SU-DHL-6 (cell line): ENCODE data around the gene COL1A2.

Experiments used
- H2AFZ ChIP-seq: fragments of 200-600 bp; sonication (generic); 2 replicates; pipeline ENCODE4 v1.6.1; 2014; ENCODE audit warnings: low read depth, mild to moderate bottlenecking, moderate library complexity, mixed read lengths, antibody characterized with exemption, low read length; ENCODE audit not compliant: severe bottlenecking
- H3F3A ChIP-seq: fragments of 200-600 bp; shearing (Covaris generic); 2 replicates; pipeline ENCODE4 v1.6.0; 2016; ENCODE audit warnings: antibody characterized with exemption, mild to moderate bottlenecking; ENCODE audit not compliant: insufficient read depth
- H3K27ac ChIP-seq: fragments of 200-600 bp; sonication (generic); 2 replicates; pipeline ENCODE4 v1.5.1; 2016; ENCODE audit warnings: low read depth, mild to moderate bottlenecking, low read length, moderate library complexity, mixed read lengths
- H3K27me3 ChIP-seq: fragments of 200-600 bp; sonication (generic), shearing (Covaris generic); 2 replicates; pipeline ENCODE4 v1.6.0; 2014; ENCODE audit warnings: mild to moderate bottlenecking, low read length
- H3K36me3 ChIP-seq: fragments of 200-600 bp; sonication (generic); 2 replicates; pipeline ENCODE4 v1.6.1; 2014; ENCODE audit warnings: mild to moderate bottlenecking, low read length, mixed read lengths
- H3K4me2 ChIP-seq: fragments of 300-600, 200-600 bp; shearing (Covaris generic), sonication (generic); 2 replicates; pipeline ENCODE4 v1.6.0; 2014; ENCODE audit warnings: low read length, low read depth, mild to moderate bottlenecking; ENCODE audit not compliant: poor library complexity, severe bottlenecking
- H3K4me3 ChIP-seq: fragments of 200-600 bp; sonication (generic); 2 replicates; pipeline ENCODE4 v1.5.1; 2014; ENCODE audit warnings: antibody characterized with exemption, low read length, mild to moderate bottlenecking, mixed read lengths; ENCODE audit not compliant: insufficient read depth, poor library complexity, severe bottlenecking
- H3K79me2 ChIP-seq: fragments of 200-600 bp; sonication (generic); 2 replicates; pipeline ENCODE4 v1.6.1; 2014; ENCODE audit warnings: mild to moderate bottlenecking, low read length, moderate library complexity; ENCODE audit not compliant: insufficient read depth
- H3K9ac ChIP-seq: fragments of 200-600 bp; sonication (generic); 2 replicates; pipeline ENCODE4 v1.7.0; 2014; ENCODE audit warnings: mild to moderate bottlenecking, low read length
- H3K9me2 ChIP-seq: fragments of 200-600 bp; sonication (generic); replicated peaks from 2 replicates; pipeline ENCODE4 v1.6.1; 2014; ENCODE audit warnings: low read length; ENCODE audit not compliant: insufficient read depth
- H3K9me3 ChIP-seq: fragments of 200-600 bp; sonication (generic); 2 replicates; pipeline ENCODE4 v1.6.1; 2014; ENCODE audit warnings: low read length, mixed read lengths; ENCODE audit not compliant: insufficient read depth
- H4K20me1 ChIP-seq: fragments of 200-600 bp; sonication (generic); 2 replicates; pipeline ENCODE4 v1.6.1; 2014; ENCODE audit warnings: low read depth, mild to moderate bottlenecking, antibody characterized with exemption, low read length, moderate library complexity, mixed read lengths
- CTCF ChIP-seq: fragments of 200-600 bp; sonication (generic); IDR thresholded peaks from one replicate; pipeline ENCODE4 v1.5.1; 2017; ENCODE audit warnings: antibody characterized with exemption, mild to moderate bottlenecking, low read length, moderate library complexity; ENCODE audit not compliant: insufficient read depth, poor library complexity, severe bottlenecking
- EZH2phosphoT487 ChIP-seq: fragments of 200-600 bp; sonication (generic), shearing (Covaris generic); conservative IDR thresholded peaks from 2 replicates; pipeline ENCODE4 v1.6.1; 2018; ENCODE audit warnings: mild to moderate bottlenecking, antibody characterized with exemption, low read length, moderate library complexity, mixed read lengths

COL1A2 gene

GRCh38 chr7:94350734-94351133 lies 44.0 kb upstream of the COL1A2 start:
- TF ChIP-seq CTCF (no peak), EZH2phosphoT487 (no peak)
- Histone ChIP-seq H3K9me2 (no peaks in the 10 kb centered on the region), H3F3A (no peaks in the 10 kb centered on the region)

GRCh38 chr7:94351703-94352102 lies 43.0 kb upstream of the COL1A2 start:
- H2AFZ ChIP-seq, result no peak overlapping the region
- no peaks in the 10 kb centered on the region for H3K27me3 ChIP-seq
- no peaks in the 10 kb centered on the region for H3K79me2 ChIP-seq
- no peaks in the 10 kb centered on the region for H3K36me3 ChIP-seq
- no peak overlapping the region for H3K4me2 ChIP-seq
- H3K27ac ChIP-seq, result no peak overlapping the region
- TF ChIP-seq CTCF, result no peak
- TF ChIP-seq EZH2phosphoT487, result no peak
- no peaks in the 10 kb centered on the region for H3K9me2 ChIP-seq
- H3K4me3 ChIP-seq, result no peak overlapping the region
- no peaks in the 10 kb centered on the region for H3K9me3 ChIP-seq
- no peaks in the 10 kb centered on the region for H3F3A ChIP-seq
- H3K9ac ChIP-seq, result no peak overlapping the region
- no peaks in the 10 kb centered on the region for H4K20me1 ChIP-seq

More at GRCh38 chr7:94350734-94351133, 44.0 kb upstream of the COL1A2 start:
- Histone ChIP-seq H3K27me3 (no peaks in the 10 kb centered on the region), H3K4me2 (no peak overlapping the region), H4K20me1 (no peaks in the 10 kb centered on the region), H3K9ac (no peak overlapping the region), H3K36me3 (no peaks in the 10 kb centered on the region), H2AFZ (no peak overlapping the region), H3K79me2 (no peaks in the 10 kb centered on the region), H3K27ac (no peak overlapping the region), H3K9me3 (no peaks in the 10 kb centered on the region), H3K4me3 (no peak overlapping the region)

DNA sequence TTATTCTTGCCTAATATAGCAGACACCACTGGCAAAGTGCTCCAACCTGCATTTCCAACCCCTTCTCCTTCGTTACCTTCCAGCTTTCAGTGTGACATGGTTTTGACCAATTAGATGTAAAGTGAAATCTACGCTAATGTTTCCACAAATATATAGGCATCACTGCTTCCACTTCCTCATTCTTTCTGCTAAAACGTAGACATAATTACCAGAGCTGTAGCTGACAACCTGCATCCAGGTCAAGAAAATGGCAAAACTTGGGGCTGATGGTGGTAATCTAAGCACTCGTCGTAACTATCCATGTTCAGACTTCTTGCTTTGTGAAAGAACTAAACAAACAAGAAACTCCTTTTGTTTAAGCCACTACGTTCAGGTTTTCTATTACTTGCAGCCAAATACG lies 41.8 kb upstream of the COL1A2 start:
- Histone ChIP-seq H4K20me1 (no peaks in the 10 kb centered on the region), H3K4me2 (no peak overlapping the region), H3K27me3 (no peaks in the 10 kb centered on the region), H3K9me2 (no peaks in the 10 kb centered on the region), H3K4me3 (no peak overlapping the region), H3F3A (no peaks in the 10 kb centered on the region), H3K79me2 (no peaks in the 10 kb centered on the region), H3K9me3 (no peaks in the 10 kb centered on the region), H3K36me3 (no peaks in the 10 kb centered on the region), H3K27ac (no peak overlapping the region), H3K9ac (no peak overlapping the region), H2AFZ (no peak overlapping the region)
- TF ChIP-seq EZH2phosphoT487, result no peak
- no peak for TF ChIP-seq CTCF

DNA sequence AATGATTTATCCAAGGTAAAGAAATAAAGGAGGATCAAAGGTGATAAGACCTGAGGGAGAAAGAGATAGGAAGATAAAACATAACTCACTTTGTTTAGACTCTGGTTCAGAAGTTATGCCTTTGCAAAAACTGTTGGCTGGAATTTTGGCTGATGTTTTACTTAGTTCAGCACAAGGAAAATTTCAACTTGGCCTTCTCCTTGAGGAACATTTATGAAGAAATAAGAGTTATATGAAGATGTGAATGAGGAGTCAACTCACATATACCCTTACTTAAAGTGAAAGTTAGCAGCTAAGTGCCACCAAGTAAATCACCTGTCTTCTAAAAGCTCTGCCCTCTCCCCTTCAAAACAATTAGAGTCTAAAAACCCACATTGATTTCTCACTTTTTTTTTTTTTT lies 39.7 kb upstream of the COL1A2 start:
- TF ChIP-seq EZH2phosphoT487 (no peak), CTCF (no peak)
- Histone ChIP-seq H3K9me2 (no peaks in the 10 kb centered on the region), H3K27ac (no peak overlapping the region), H3F3A (no peaks in the 10 kb centered on the region), H3K79me2 (no peaks in the 10 kb centered on the region), H4K20me1 (no peaks in the 10 kb centered on the region), H3K9me3 (no peaks in the 10 kb centered on the region), H3K36me3 (no peaks in the 10 kb centered on the region), H3K27me3 (no peaks in the 10 kb centered on the region), H3K9ac (no peak overlapping the region), H3K4me2 (no peak overlapping the region), H2AFZ (no peak overlapping the region), H3K4me3 (no peak overlapping the region)
